PC-3 (cell line): Measurements from ENCODE around the gene RBM33. TPM values are rescaled to one million over a fixed set of nuclear protein-coding genes. Genes with fewer than 3 reads are reported as not detected.

ENCODE experiments used
- ATAC-seq: fragments of 200-7000 bp; cut with Tn5 transposase; 2 replicates; pipeline ENCODE4 v1.9.1; 2020; ENCODE audit warnings: mild to moderate bottlenecking, moderate library complexity
- BruUV-seq: library from RNA; stranded (reverse); fragments of 400-500 nt; replicated peaks from 2 replicates; lab custom pipeline; 2021; lab: Mats Ljungman, UMichigan
- CTCF ChIA-PET: fragments of 300-600 bp; sonication (Branson Sonifier 250); formaldehyde crosslinking; loops from one replicate; lab custom pipeline; 2022; ENCODE audit warnings: antibody characterized with exemption; lab: Charles Lee
- POLR2A ChIA-PET: fragments of 300-600 bp; sonication (Branson Sonifier 250); formaldehyde crosslinking; loops from one replicate; lab custom pipeline; 2022; ENCODE audit warnings: antibody characterized with exemption; ENCODE audit not compliant: unreplicated experiment; lab: Charles Lee
- DNase-seq: peaks from one replicate; pipeline ENCODE4 v3.0.0-alpha.2; 2015
- H2AFZ ChIP-seq: fragments of 300-600 bp; sonication (generic); 2 replicates; pipeline ENCODE4 v1.6.0; 2016; ENCODE audit warnings: antibody characterized with exemption, low read length
- H3F3A ChIP-seq: fragments of 300-600 bp; sonication (generic); one replicate; pipeline ENCODE4 v1.6.0; 2017; ENCODE audit warnings: antibody characterized with exemption, low read length, control low read depth, mild to moderate bottlenecking; ENCODE audit not compliant: unreplicated experiment
- H3K27ac ChIP-seq: fragments of 300-600 bp; sonication (generic); 2 replicates; pipeline ENCODE4 v1.5.1; 2016; ENCODE audit warnings: mild to moderate bottlenecking, low read length
- H3K27me3 ChIP-seq: fragments of 300-600 bp; sonication (generic); 2 replicates; pipeline ENCODE4 v1.6.1; 2016; ENCODE audit warnings: low read length, mixed read lengths
- H3K36me3 ChIP-seq: fragments of 300-600 bp; sonication (generic); 2 replicates; pipeline ENCODE4 v1.6.1; 2016; ENCODE audit warnings: low read depth, mixed run types, low read length, mixed read lengths
- H3K4me1 ChIP-seq: fragments of 300-600 bp; sonication (generic); 2 replicates; pipeline ENCODE4 v1.5.1; 2016; ENCODE audit warnings: low read length; ENCODE audit not compliant: insufficient read depth
- H3K4me2 ChIP-seq: fragments of 300-600 bp; sonication (generic); 2 replicates; pipeline ENCODE4 v1.6.0; 2016; ENCODE audit warnings: low read length
- H3K4me3 ChIP-seq: fragments of 300-600 bp; sonication (generic); 2 replicates; pipeline ENCODE4 v1.5.1; 2016; ENCODE audit warnings: mild to moderate bottlenecking, low read length, mixed read lengths
- H3K79me2 ChIP-seq: fragments of 300-600 bp; sonication (generic); 2 replicates; pipeline ENCODE4 v1.6.1; 2017; ENCODE audit warnings: low read length, mixed read lengths
- H3K9ac ChIP-seq: fragments of 300-600 bp; sonication (generic); 2 replicates; pipeline ENCODE4 v1.6.0; 2016; ENCODE audit warnings: mild to moderate bottlenecking, low read length
- H3K9me2 ChIP-seq: fragments of 300-600 bp; sonication (generic); replicated peaks from 2 replicates; pipeline ENCODE4 v1.6.1; 2016; ENCODE audit warnings: mixed run types, low read length, mixed read lengths
- H3K9me3 ChIP-seq: fragments of 300-600 bp; sonication (generic); 2 replicates; pipeline ENCODE4 v1.6.1; 2016; ENCODE audit warnings: low read length, mixed read lengths
- H4K20me1 ChIP-seq: fragments of 300-600 bp; sonication (generic); 2 replicates; pipeline ENCODE4 v1.6.1; 2016; ENCODE audit warnings: low read length, mixed read lengths
- EZH2 ChIP-seq: fragments of 300-600 bp; sonication (generic); IDR thresholded peaks from one replicate; pipeline ENCODE4 v1.6.1; 2017; ENCODE audit warnings: antibody characterized with exemption, mild to moderate bottlenecking, low read length; ENCODE audit not compliant: unreplicated experiment
- EZH2phosphoT487 ChIP-seq: fragments of 300-600 bp; sonication (generic); IDR thresholded peaks from 2 replicates; pipeline ENCODE4 v1.6.1; 2018; ENCODE audit warnings: mild to moderate bottlenecking, antibody characterized with exemption, low read length, borderline replicate concordance
- intact Hi-C: fragments of 100-400 bp; cut with micrococcal nuclease; formaldehyde crosslinking; loops from 2 replicates; pipeline ENCODE4 v1.9.0; 2023
- total RNA-seq: library from RNA; depleted of rRNA; stranded (reverse); fragments of >200 nt; gene quantifications from 2 replicates; pipeline ENCODE4 v1.2.3, GENCODE V29; 2014
- TF ChIP-seq, protein P1 (sequence below): fragments of 300-600 bp; sonication (generic); conservative IDR thresholded peaks from 2 replicates; pipeline ENCODE4 v1.5.1; 2017; ENCODE audit warnings: antibody characterized with exemption, low read depth, mild to moderate bottlenecking, low read length

RBM33 gene
- total RNA-seq, 1 experiment from 2014 or later = 25.3 TPM

DNA sequence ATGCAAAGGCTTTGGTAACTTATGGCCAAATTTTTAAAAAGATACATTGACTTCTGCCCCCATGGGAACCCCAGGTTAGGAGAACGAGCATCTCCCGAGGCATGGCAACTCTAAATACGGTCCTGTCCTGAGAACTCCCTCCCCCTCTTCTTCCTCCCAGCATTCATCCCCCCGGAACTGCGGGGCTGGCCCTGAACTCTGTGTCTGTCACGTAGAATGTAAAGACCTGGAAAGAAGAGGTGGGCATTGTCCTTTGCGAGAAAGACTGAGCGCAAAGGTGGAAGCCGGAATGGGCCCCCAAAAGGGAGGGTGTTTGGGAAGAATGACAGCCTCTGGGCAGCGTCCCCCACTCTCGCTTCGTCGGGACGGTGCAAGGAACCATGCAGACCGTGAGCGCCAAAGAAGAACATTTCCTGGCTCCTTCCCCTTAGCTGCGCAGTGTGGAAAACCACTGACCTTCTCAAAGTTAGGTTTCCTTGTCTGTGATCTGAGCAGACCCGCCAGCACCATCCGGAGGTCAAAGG, 146.8 kb downstream of the RBM33 start:
- ChIA-PET POLR2A (no interaction called here), CTCF (no interaction called here)
- BruUV-seq = no TSS peak
- H3K36me3 ChIP-seq = no peaks in the 10 kb centered on the region
- no peak overlapping the region for H3K27ac ChIP-seq
- H3K4me2 ChIP-seq = no peak overlapping the region
- ATAC-seq (no peak), DNase-seq (no peak)
- H3K27me3 ChIP-seq = no peaks in the 10 kb centered on the region
- no peak overlapping the region for H3K9ac ChIP-seq
- no peaks in the 10 kb centered on the region for H3K9me2 ChIP-seq
- H3K79me2 ChIP-seq = no peaks in the 10 kb centered on the region
- H3K4me3 ChIP-seq = no peak overlapping the region
- no peak overlapping the region for H2AFZ ChIP-seq
- no peaks in the 10 kb centered on the region for H3K9me3 ChIP-seq
- no peaks in the 10 kb centered on the region for H3K4me1 ChIP-seq
- intact Hi-C loops = no loop called here
- H3F3A ChIP-seq = no peaks in the 10 kb centered on the region
- H4K20me1 ChIP-seq = no peaks in the 10 kb centered on the region
- TF ChIP-seq, protein P1, sequence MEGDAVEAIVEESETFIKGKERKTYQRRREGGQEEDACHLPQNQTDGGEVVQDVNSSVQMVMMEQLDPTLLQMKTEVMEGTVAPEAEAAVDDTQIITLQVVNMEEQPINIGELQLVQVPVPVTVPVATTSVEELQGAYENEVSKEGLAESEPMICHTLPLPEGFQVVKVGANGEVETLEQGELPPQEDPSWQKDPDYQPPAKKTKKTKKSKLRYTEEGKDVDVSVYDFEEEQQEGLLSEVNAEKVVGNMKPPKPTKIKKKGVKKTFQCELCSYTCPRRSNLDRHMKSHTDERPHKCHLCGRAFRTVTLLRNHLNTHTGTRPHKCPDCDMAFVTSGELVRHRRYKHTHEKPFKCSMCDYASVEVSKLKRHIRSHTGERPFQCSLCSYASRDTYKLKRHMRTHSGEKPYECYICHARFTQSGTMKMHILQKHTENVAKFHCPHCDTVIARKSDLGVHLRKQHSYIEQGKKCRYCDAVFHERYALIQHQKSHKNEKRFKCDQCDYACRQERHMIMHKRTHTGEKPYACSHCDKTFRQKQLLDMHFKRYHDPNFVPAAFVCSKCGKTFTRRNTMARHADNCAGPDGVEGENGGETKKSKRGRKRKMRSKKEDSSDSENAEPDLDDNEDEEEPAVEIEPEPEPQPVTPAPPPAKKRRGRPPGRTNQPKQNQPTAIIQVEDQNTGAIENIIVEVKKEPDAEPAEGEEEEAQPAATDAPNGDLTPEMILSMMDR = no peak
- TF ChIP-seq EZH2phosphoT487 (no peak), EZH2 (no peak)

DNA sequence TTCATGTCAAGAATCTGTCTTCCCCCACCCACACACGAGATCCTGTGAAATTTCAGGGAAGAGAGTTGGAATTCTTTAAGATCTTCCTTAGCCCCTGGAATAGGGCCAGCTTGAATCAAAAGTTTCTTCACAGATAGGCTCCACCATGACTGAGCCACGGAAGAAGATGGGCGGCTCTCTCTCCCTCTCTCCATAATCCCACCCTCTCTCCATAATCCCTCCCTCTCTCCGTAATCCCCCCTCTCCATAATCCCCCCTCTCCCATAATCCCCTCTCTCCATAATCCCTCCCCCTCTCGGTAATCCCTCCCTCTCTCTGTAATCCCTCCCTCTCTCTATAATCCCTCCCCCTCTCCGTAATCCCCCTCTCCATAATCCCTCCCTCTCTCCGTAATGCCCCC, 147.4 kb downstream of the RBM33 start:
- Histone ChIP-seq H3K36me3 (no peaks in the 10 kb centered on the region), H4K20me1 (no peaks in the 10 kb centered on the region), H2AFZ (no peak overlapping the region), H3K4me3 (no peak overlapping the region), H3K9me2 (no peaks in the 10 kb centered on the region), H3K4me1 (no peaks in the 10 kb centered on the region; the same call in 1 of the 2 replicates), H3K9me3 (no peaks in the 10 kb centered on the region), H3K4me2 (no peak overlapping the region), H3F3A (no peaks in the 10 kb centered on the region), H3K9ac (no peak overlapping the region), H3K27ac (no peak overlapping the region), H3K79me2 (no peaks in the 10 kb centered on the region), H3K27me3 (no peaks in the 10 kb centered on the region)
- ATAC-seq (no peak), DNase-seq (no peak)
- no TSS peak for BruUV-seq
- ChIA-PET POLR2A (no interaction called here), CTCF (no interaction called here)
- TF ChIP-seq, protein P1 = no peak
- TF ChIP-seq EZH2 = no peak
- intact Hi-C loops = no loop called here

DNA sequence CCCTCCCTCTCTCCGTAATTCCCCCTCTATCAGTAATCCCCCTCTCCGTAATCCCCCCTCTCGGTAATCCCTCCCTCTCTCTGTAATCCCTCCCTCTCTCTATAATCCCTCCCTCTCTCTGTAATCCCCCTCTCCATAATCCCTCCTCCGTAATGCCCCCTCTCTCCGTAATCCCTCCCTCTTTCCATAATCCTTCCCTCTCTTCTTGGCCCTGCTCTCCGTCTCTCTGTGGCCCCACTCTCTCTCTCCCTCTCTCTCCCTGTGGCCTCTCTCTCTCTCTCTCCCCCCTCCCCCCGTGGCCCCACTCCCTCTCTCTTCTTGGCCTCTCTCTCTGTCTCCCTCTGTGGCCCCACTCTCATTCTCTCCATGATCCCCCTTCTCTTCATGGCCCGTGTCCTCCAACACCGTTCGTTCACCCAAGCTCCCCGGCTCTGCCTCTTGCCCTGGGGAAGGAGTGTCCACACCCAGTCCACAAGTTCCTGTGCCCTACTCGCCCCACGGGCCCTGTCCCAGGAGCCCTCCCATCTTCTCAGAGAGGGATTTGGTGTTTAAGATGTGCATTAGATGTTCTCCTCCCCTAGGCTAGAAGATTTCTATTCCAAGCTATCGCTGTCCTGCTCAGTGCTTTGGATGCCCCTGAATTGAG, 148.0 kb downstream of the RBM33 start:
- CTCF ChIA-PET = no interaction called here
- no peaks in the 10 kb centered on the region for H3K79me2 ChIP-seq
- no peak for DNase-seq
- POLR2A ChIA-PET = no interaction called here
- H3K27ac ChIP-seq = no peak overlapping the region
- no peaks in the 10 kb centered on the region for H3F3A ChIP-seq
- BruUV-seq = no TSS peak
- H3K4me3 ChIP-seq = no peak overlapping the region
- H3K9me2 ChIP-seq = no peaks in the 10 kb centered on the region
- no peaks in the 10 kb centered on the region for H3K9me3 ChIP-seq
- no peak for TF ChIP-seq EZH2phosphoT487
- no peak for TF ChIP-seq EZH2
- TF ChIP-seq, protein P1 = no peak
- no peaks in the 10 kb centered on the region for H3K27me3 ChIP-seq
- no peak for ATAC-seq
- H3K9ac ChIP-seq = no peak overlapping the region
- H3K4me1 ChIP-seq = no peaks in the 10 kb centered on the region; the same call in 1 of the 2 replicates
- H4K20me1 ChIP-seq = no peaks in the 10 kb centered on the region
- no peak overlapping the region for H3K4me2 ChIP-seq
- H3K36me3 ChIP-seq = no peaks in the 10 kb centered on the region
- intact Hi-C loops = no loop called here
- no peak overlapping the region for H2AFZ ChIP-seq
